T-helper 2 cell (primary cell): ENCODE results near the gene PIPOX.

ENCODE experiments used
- DNase-seq, 5 experiments: peaks; one replicate each; pipeline versions ENCODE4 v3.0.0 to v3.0.0-alpha.2; 2012 to 2022

The PIPOX gene

GRCh38 chr17:29019475-29020181 lies 23.3 kb upstream of the PIPOX start:
- no peak for DNase-seq

- DNase-seq = no peak
Measured at GRCh38 chr17:29020576-29020975, 22.4 kb upstream of the PIPOX start.

GRCh38 chr17:29021226-29021625 lies 21.7 kb upstream of the PIPOX start:
- no peak for DNase-seq

- DNase-seq = no peak
Measured at GRCh38 chr17:29022074-29022473, 20.9 kb upstream of the PIPOX start.

- DNase-seq = no peak
Measured at GRCh38 chr17:29024316-29024952, 18.5 kb upstream of the PIPOX start.

GRCh38 chr17:29031488-29031887 lies 11.5 kb upstream of the PIPOX start:
- DNase-seq = no peak

- DNase-seq = no peak
Measured at GRCh38 chr17:29032013-29032856, 10.7 kb upstream of the PIPOX start.

GRCh38 chr17:29032857-29033197 lies 10.1 kb upstream of the PIPOX start:
- no peak for DNase-seq

GRCh38 chr17:29034510-29034909 lies 8.4 kb upstream of the PIPOX start:
- DNase-seq = no peak

GRCh38 chr17:29036584-29036983 lies 6.4 kb upstream of the PIPOX start:
- no peak for DNase-seq

- no peak for DNase-seq
Measured at GRCh38 chr17:29037739-29038084, 5.2 kb upstream of the PIPOX start.

GRCh38 chr17:29038085-29038795 lies 4.7 kb upstream of the PIPOX start:
- DNase-seq = no peak

GRCh38 chr17:29039764-29040598 lies 3.0 kb upstream of the PIPOX start:
- DNase-seq = no peak

- no peak for DNase-seq
Measured at GRCh38 chr17:29041091-29041490, 1.9 kb upstream of the PIPOX start.

- no peak for DNase-seq
Measured at GRCh38 chr17:29041571-29041970, 1.4 kb upstream of the PIPOX start.

- no peak for DNase-seq
Measured at GRCh38 chr17:29042026-29042678, 789 bp upstream of the PIPOX start.

GRCh38 chr17:29043539-29044145 lies 701 bp downstream of the PIPOX start:
- DNase-seq = no peak

- no peak for DNase-seq
Measured at GRCh38 chr17:29045026-29045425, 2.1 kb downstream of the PIPOX start.

GRCh38 chr17:29045734-29046472 lies 3.0 kb downstream of the PIPOX start:
- DNase-seq = no peak

GRCh38 chr17:29046473-29046839 lies 3.5 kb downstream of the PIPOX start:
- DNase-seq = no peak
